Adrenal gland (tissue), 12 donors: ENCODE measurements around the gene SLC30A7. TPM values are rescaled to one million over a fixed set of nuclear protein-coding genes. Genes with fewer than 3 reads are reported as not detected.
A peak's percentile ranks its signal among the peaks of the same experiment; 100 is the strongest.

Source experiments
- DNase-seq, 7 donors: peaks; one replicate each; pipeline ENCODE4 v3.0.0-alpha.2; 2019 to 2020
- H3K27ac ChIP-seq, 5 donors: fragments of 200-600 bp; sonication (generic) in 4 of 5; 1 replicate in 3 of 5; 2 replicates in 2 of 5; pipeline versions ENCODE4 v1.5.1 to v1.8.0; 2016 to 2020; ENCODE audit warnings: mild to moderate bottlenecking in 1 of 5
- H3K27me3 ChIP-seq: fragments of 200-600 bp; 2 replicates; pipeline ENCODE4 v1.8.0; 2021
- H3K36me3 ChIP-seq, 2 donors: fragments of 200-600 bp; replicated peaks in 1 of 2; 1 replicate in 1 of 2; 2 replicates in 1 of 2; pipeline versions ENCODE4 v1.5.1 to v1.8.0; 2018 to 2022
- H3K4me1 ChIP-seq, 2 donors: fragments of 200-600 bp; replicated peaks in 1 of 2; 1 replicate in 1 of 2; 2 replicates in 1 of 2; pipeline versions ENCODE4 v1.5.1 to v1.8.0; 2018 to 2021
- H3K4me3 ChIP-seq, 4 donors: fragments of 200-600 bp; sonication (generic) in 3 of 4; one replicate each; pipeline ENCODE4 v1.5.1; 2016 to 2018
- H3K9me3 ChIP-seq, 3 donors: fragments of 200-600 bp; sonication (generic) in 1 of 3; replicated peaks in 1 of 3; 1 replicate in 2 of 3; 2 replicates in 1 of 3; pipeline versions ENCODE4 v1.5.1 to v1.8.0; 2016 to 2021
- CTCF ChIP-seq, 6 experiments: fragments of 450-650 bp in 4 of 6; fragments of 200-600 bp in 2 of 6; sonication (generic) in 1 of 6; IDR thresholded peaks; 1 replicate in 5 of 6; 2 replicates in 1 of 6; pipeline versions ENCODE4 v1.5.1 to v1.8.0; 2016 to 2021; ENCODE audit warnings: antibody characterized with exemption in 6 of 6, mild to moderate bottlenecking in 2 of 6, moderate library complexity in 1 of 6
- POLR2A ChIP-seq, 2 donors: fragments of 450-650 bp; IDR thresholded peaks; one replicate each; pipeline ENCODE4 v1.6.1; 2017; ENCODE audit warnings: antibody characterized with exemption in 2 of 2, mild to moderate bottlenecking in 2 of 2, moderate library complexity in 1 of 2
- WGBS, 4 donors: extraction: QIAGEN DNeasy Blood & Tissue Kit in 2 of 4; methylation state at CpG; one replicate each; pipeline versions ENCODE4 v1.1.5 to v1.1.7; 2013 to 2017; 5-methylcytosine and 5-hydroxymethylcytosine counted together
- intact Hi-C, 2 donors: fragments of 100-400 bp; cut with DNase I; formaldehyde crosslinking; loops; one replicate each; pipeline versions ENCODE4 v1.14.1 to v1.15.0; 2022 to 2023
- polyA plus RNA-seq, 3 donors: library from polyadenylated mRNA; stranded (reverse); fragments of 200-250 nt in 2 of 3; fragments of 350-450 nt in 1 of 3; fragmentation: Illumina TruSeq in 1 of 3; extraction: RNeasy Lipid Tissue Mini Kit (QIAGEN cat#74804) in 1 of 3; gene quantifications; one replicate each; pipeline ENCODE4 v1.2.3, GENCODE V29; 2013 to 2014
- total RNA-seq, 9 donors: library from RNA; depleted of rRNA in 4 of 9; stranded (reverse); fragments of >200 nt in 4 of 9; fragments of 120-200 nt in 1 of 9; fragmentation: NEBNext Ultra II Directional in 1 of 9; extraction: Animal tissue kit (Norgen Biotek cat#: 25700) in 1 of 9; gene quantifications; one replicate each; pipeline versions ENCODE4 v1.1.0 to v1.2.4, GENCODE V29; 2013 to 2023
- donor health status: healthy with polysubstance abuse.
- donor health status: Bipolar disorder and iron deficiency.
- donor health status: DM: yes; HTN: yes; CAD: no.
- donor health status: DM: no; HTN: no; CAD: no.
- donor health status: DM: no; HTN: no; CAD: no.
- donor health status: DM: yes; HTN: yes; CAD: no.

Gene SLC30A7
- total and polyA plus RNA-seq, 12 donors = 3.1 to 79.8 (median 30.5) TPM

- Histone ChIP-seq H3K36me3 (no peaks in the 10 kb centered on the region), H3K27ac (no peak overlapping the region), H3K9me3 (no peaks in the 10 kb centered on the region), H3K4me3 (no peak overlapping the region), H3K4me1 (no peaks in the 10 kb centered on the region), H3K27me3 (no peaks in the 10 kb centered on the region)
- intact Hi-C loops = no loop called here
- no peak for DNase-seq
- WGBS, 4 donors = 54 to 66% (median 60%) methylated on average over 4 of the region's 4 CpGs
- no peak for TF ChIP-seq POLR2A (IDR thresholded peaks at IDR 0.05)
- no peak for TF ChIP-seq CTCF (IDR thresholded peaks at IDR 0.05)
Measured at GRCh38 chr1:100995198-100995988, 99.5 kb downstream of the SLC30A7 start.

DNA sequence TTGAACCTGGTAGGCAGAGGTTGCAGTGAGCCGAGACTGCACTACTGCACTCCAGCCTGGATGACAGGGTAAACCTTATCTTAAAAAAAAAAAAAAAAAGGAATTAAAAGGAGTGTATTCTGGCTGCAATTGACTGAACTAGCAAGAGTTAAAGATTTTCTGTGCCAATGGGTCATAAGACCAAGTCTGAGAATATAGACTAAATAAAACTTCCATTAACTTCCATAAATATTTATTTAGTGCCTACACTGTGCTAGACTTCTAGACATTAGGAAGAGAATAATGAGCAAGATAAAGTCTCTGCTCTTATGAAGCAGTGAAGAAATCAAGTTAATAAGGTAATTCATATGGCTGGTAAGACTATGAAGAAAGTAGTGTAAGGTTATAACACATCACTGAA is 102.5 kb downstream of the SLC30A7 start:
- H3K27me3 ChIP-seq = no peaks in the 10 kb centered on the region
- peaks cover 0 to 4% of the 10 kb centered on the region in 2 donors for H3K36me3 ChIP-seq
- H3K4me1 ChIP-seq = peaks cover 0 to 13% of the 10 kb centered on the region in 2 donors
- intact Hi-C loops = no loop called here
- no peak for DNase-seq
- no peaks in the 10 kb centered on the region for H3K9me3 ChIP-seq
- TF ChIP-seq POLR2A (IDR thresholded peaks at IDR 0.05) (no peak), CTCF (IDR thresholded peaks at IDR 0.05) (no peak)
- H3K4me3 ChIP-seq = no peak overlapping the region
- H3K27ac ChIP-seq = no peak overlapping the region
- WGBS, 4 donors = 92 to 100% (median 96%) methylated on average over 1 of the region's 1 CpG

GRCh38 chr1:101000131-101000873 is 104.4 kb downstream of the SLC30A7 start:
- whole genome bisulfite sequencing, 4 donors = 92 to 100% (median 96%) methylated on average over 2 of the region's 2 CpGs
- no peak for DNase-seq
- TF ChIP-seq CTCF (IDR thresholded peaks at IDR 0.05) = no peak
- TF ChIP-seq POLR2A (IDR thresholded peaks at IDR 0.05) = no peak
- Histone ChIP-seq H3K9me3 (no peaks in the 10 kb centered on the region), H3K4me3 (no peak overlapping the region), H3K36me3 (peaks cover 0 to 4% of the 10 kb centered on the region in 2 donors), H3K27me3 (no peaks in the 10 kb centered on the region), H3K27ac (no peak overlapping the region), H3K4me1 (peaks cover 0 to 25% of the 10 kb centered on the region in 2 donors)
- intact Hi-C loops = no loop called here

GRCh38 chr1:101002551-101002950 is 106.7 kb downstream of the SLC30A7 start:
- Histone ChIP-seq H3K27ac (peak overlapping the region in 2 of 5 donors; percentile 11 to 25), H3K4me3 (no peak overlapping the region), H3K36me3 (peaks cover 0 to 4% of the 10 kb centered on the region in 2 donors), H3K4me1 (peaks cover 0 to 25% of the 10 kb centered on the region in 2 donors), H3K9me3 (no peaks in the 10 kb centered on the region), H3K27me3 (no peaks in the 10 kb centered on the region)
- WGBS, 4 donors = 23 to 25% (median 24%) methylated on average over 2 of the region's 2 CpGs
- no peak for TF ChIP-seq POLR2A (IDR thresholded peaks at IDR 0.05)
- TF ChIP-seq CTCF (IDR thresholded peaks at IDR 0.05) = no peak
- intact Hi-C loops = no loop called here
- DNase-seq = peak in 2 of 7 donors; percentile 12 to 19
